Endothelial cell of umbilical vein (primary cell): ENCODE data around the gene SNPH. TPM values are rescaled to one million over a fixed set of nuclear protein-coding genes. Genes with fewer than 3 reads are reported as not detected.

ENCODE experiments used
- BruUV-seq: library from RNA; stranded (reverse); fragments of 400-500 nt; replicated peaks from 2 replicates; lab custom pipeline; 2021; lab: Mats Ljungman, UMichigan
- CTCF ChIA-PET: fragments of 300-600, 350-600 bp; sonication (Branson Sonifier 250); formaldehyde crosslinking; loops from one replicate; lab custom pipeline; 2021; ENCODE audit warnings: antibody characterized with exemption, inconsistent platforms; lab: Charles Lee
- POLR2A ChIA-PET: fragments of 300-600, 350-600 bp; sonication (Branson Sonifier 250); formaldehyde crosslinking; loops from one replicate; lab custom pipeline; 2021; ENCODE audit warnings: antibody characterized with exemption, inconsistent platforms; lab: Charles Lee
- DNase-seq: peaks from one replicate; pipeline ENCODE4 v3.0.0-alpha.2; 2011; ENCODE audit warnings: low read depth, low spot score
- FAIRE-seq: peaks from 2 replicates; lab custom pipeline; 2011; peaks lifted over from hg19 to GRCh38; lab: Jason Lieb, UNC
- H2AFZ ChIP-seq: 2 replicates; pipeline ENCODE4 v1.6.0; 2012; ENCODE audit warnings: low read depth, low read length, control low read depth, inconsistent platforms
- H3K27ac ChIP-seq: 2 replicates; pipeline ENCODE4 v1.5.1; 2011; ENCODE audit warnings: low read depth, mild to moderate bottlenecking, control low read depth, low read length, moderate library complexity; ENCODE audit not compliant: insufficient read depth
- H3K27me3 ChIP-seq, 2 experiments: 2 replicates each; pipeline versions ENCODE4 v1.6.0 to v1.6.1; 2011; ENCODE audit warnings: low read length in 2 of 2, mixed read lengths in 1 of 2; ENCODE audit not compliant: control insufficient read depth in 2 of 2, insufficient read depth in 2 of 2
- H3K36me3 ChIP-seq, 2 experiments: 2 replicates in 1 of 2; 3 replicates in 1 of 2; pipeline ENCODE4 v1.5.1; 2011; ENCODE audit warnings: low read length in 2 of 2, mild to moderate bottlenecking in 1 of 2, moderate library complexity in 1 of 2; ENCODE audit not compliant: control insufficient read depth in 2 of 2, insufficient read depth in 2 of 2; ENCODE audit errors: extremely low read depth in 1 of 2
- H3K4me1 ChIP-seq: 3 replicates; pipeline ENCODE4 v1.5.1; 2011; ENCODE audit warnings: mild to moderate bottlenecking, low read length; ENCODE audit not compliant: control insufficient read depth, insufficient read depth; ENCODE audit errors: extremely low read depth
- H3K4me2 ChIP-seq: 2 replicates; pipeline ENCODE4 v1.6.1; 2011; ENCODE audit warnings: low read length, control low read depth, mixed read lengths; ENCODE audit not compliant: insufficient read depth
- H3K4me3 ChIP-seq, 3 experiments: fragments of 200-600 bp in 1 of 3; sonication (generic), shearing (Covaris generic) in 1 of 3; replicated peaks in 1 of 3; 2 replicates each; pipeline ENCODE4 v1.5.1; 2011 to 2016; ENCODE audit warnings: control low read depth in 3 of 3, low read length in 3 of 3, mild to moderate bottlenecking in 2 of 3, inconsistent platforms in 1 of 3, low read depth in 1 of 3, moderate library complexity in 1 of 3; ENCODE audit not compliant: insufficient read depth in 1 of 3
- H3K79me2 ChIP-seq: 2 replicates; pipeline ENCODE4 v1.6.0; 2012; ENCODE audit warnings: low read length, inconsistent platforms; ENCODE audit not compliant: control insufficient read depth, insufficient read depth
- H3K9ac ChIP-seq: replicated peaks from 2 replicates; pipeline ENCODE3; 2011; ENCODE audit warnings: low read length, control low read depth; ENCODE audit not compliant: insufficient read depth; ENCODE audit errors: extremely low read depth
- H3K9me1 ChIP-seq: replicated peaks from 3 replicates; pipeline ENCODE4 v1.6.0; 2011; ENCODE audit warnings: mild to moderate bottlenecking, low read length; ENCODE audit not compliant: control insufficient read depth, insufficient read depth; ENCODE audit errors: extremely low read depth
- H3K9me3 ChIP-seq: replicated peaks from 2 replicates; pipeline ENCODE4 v1.5.1; 2012; ENCODE audit warnings: low read length, inconsistent platforms; ENCODE audit not compliant: control insufficient read depth, insufficient read depth
- H4K20me1 ChIP-seq: replicated peaks from 2 replicates; pipeline ENCODE3; 2011; ENCODE audit warnings: mild to moderate bottlenecking, low read length; ENCODE audit not compliant: control insufficient read depth, insufficient read depth; ENCODE audit errors: extremely low read depth
- EZH2 ChIP-seq: IDR thresholded peaks from 2 replicates; pipeline ENCODE4 v1.6.1; 2012; ENCODE audit warnings: borderline replicate concordance, low read depth, mild to moderate bottlenecking, moderate library complexity, low read length, inconsistent platforms; ENCODE audit not compliant: severe bottlenecking
- FOS ChIP-seq: IDR thresholded peaks from 2 replicates; pipeline ENCODE4 v1.6.1; 2011; ENCODE audit warnings: mild to moderate bottlenecking, low read length, moderate library complexity, borderline replicate concordance; ENCODE audit not compliant: insufficient read depth
- GATA2 ChIP-seq: IDR thresholded peaks from 2 replicates; pipeline ENCODE4 v1.7.0; 2011; ENCODE audit warnings: low read depth, mild to moderate bottlenecking, moderate library complexity, mixed read lengths, low read length; ENCODE audit not compliant: insufficient read length, insufficient read depth
- JUN ChIP-seq: IDR thresholded peaks from 2 replicates; pipeline ENCODE4 v1.6.1; 2011; ENCODE audit warnings: borderline replicate concordance, low read depth; ENCODE audit not compliant: insufficient read length, insufficient read depth
- MAX ChIP-seq: IDR thresholded peaks from 2 replicates; pipeline ENCODE4 v1.6.1; 2011; ENCODE audit not compliant: insufficient read depth, insufficient read length
- MYC ChIP-seq: IDR thresholded peaks from one replicate; pipeline ENCODE4 v1.6.1; 2011; ENCODE audit warnings: mild to moderate bottlenecking, low read depth, low read length
- POLR2A ChIP-seq: IDR thresholded peaks from 2 replicates; pipeline ENCODE4 v1.6.1; 2012; ENCODE audit warnings: low read depth, mild to moderate bottlenecking, control low read depth, low read length
- POLR2AphosphoS5 ChIP-seq: IDR thresholded peaks from 2 replicates; pipeline ENCODE4 v1.6.1; 2012; ENCODE audit warnings: low read depth, mild to moderate bottlenecking, control low read depth, low read length, moderate library complexity; ENCODE audit not compliant: insufficient read depth
- dilution Hi-C: fragments of 300-500 bp; cut with MboI; formaldehyde crosslinking; loops from one replicate; pipeline ENCODE4 v1.15.0; 2019; ENCODE audit warnings: low sequenced_read_pairs; ENCODE audit not compliant: extremely low pct_ligation_motif_present
- intact Hi-C: fragments of 100-400 bp; cut with micrococcal nuclease; formaldehyde crosslinking; loops from one replicate; pipeline ENCODE4 v1.10.0; 2022
- polyA plus RNA-seq, 4 experiments: library from polyadenylated mRNA; depleted of rRNA in 3 of 4; stranded (reverse) in 3 of 4; unstranded in 1 of 4; fragments of >200 nt; gene quantifications; 2 replicates each; pipeline versions ENCODE4 v1.2.1 to v1.2.3, GENCODE V29; 2011 to 2012; ENCODE audit warnings: missing spikeins in 1 of 4
- total RNA-seq: library from RNA; stranded (reverse); gene quantifications from 2 replicates; pipeline ENCODE4 v1.2.3, GENCODE V29; 2021
- TF ChIP-seq, protein P1 (sequence below), 2 donors: IDR thresholded peaks; 1 replicate in 1 of 2; 2 replicates in 1 of 2; pipeline ENCODE4 v1.5.1; 2011; ENCODE audit warnings: low read length in 2 of 2, mild to moderate bottlenecking in 2 of 2, moderate library complexity in 2 of 2, control low read depth in 1 of 2, inconsistent platforms in 1 of 2, low read depth in 1 of 2; ENCODE audit not compliant: insufficient read depth in 1 of 2; ENCODE audit errors: extremely low read depth in 1 of 2

SNPH gene
- total and polyA plus RNA-seq, 2 donors (not counting 3 experiments of a cell fraction or from before 2014, with no cell fraction given), result 2.3 to 5.5 TPM

- ChIA-PET POLR2A (interaction anchor here (1.1 to 1.9 kb wide), 4 partner anchors 10 to 55 kb away, joined by 3 to 16 read pairs (median 6); no protein-coding TSS in a partner anchor), CTCF (interaction anchor here (0.7 to 2.0 kb wide), 8 partner anchors 9 to 100 kb away, joined by 3 to 10 read pairs (median 3); no protein-coding TSS in a partner anchor)
- DNase-seq (peak; percentile 97), FAIRE-seq (peak; percentile 98)
- H3K79me2 ChIP-seq, result no peaks in the 10 kb centered on the region
- peaks cover 53% of the 10 kb centered on the region for H3K4me1 ChIP-seq
- H3K4me2 ChIP-seq, result peak overlapping the region; percentile 29
- dilution Hi-C loops, result no loop called here
- peak overlapping the region; percentile 68 for H3K9ac ChIP-seq
- peak overlapping the region; percentile 93 for H3K27ac ChIP-seq
- peak; percentile 98 for TF ChIP-seq POLR2AphosphoS5
- no peak for TF ChIP-seq MAX
- TF ChIP-seq POLR2A, result peak; percentile 59
- TF ChIP-seq MYC, result no peak
- no peak for TF ChIP-seq EZH2
- TF ChIP-seq, protein P1, sequence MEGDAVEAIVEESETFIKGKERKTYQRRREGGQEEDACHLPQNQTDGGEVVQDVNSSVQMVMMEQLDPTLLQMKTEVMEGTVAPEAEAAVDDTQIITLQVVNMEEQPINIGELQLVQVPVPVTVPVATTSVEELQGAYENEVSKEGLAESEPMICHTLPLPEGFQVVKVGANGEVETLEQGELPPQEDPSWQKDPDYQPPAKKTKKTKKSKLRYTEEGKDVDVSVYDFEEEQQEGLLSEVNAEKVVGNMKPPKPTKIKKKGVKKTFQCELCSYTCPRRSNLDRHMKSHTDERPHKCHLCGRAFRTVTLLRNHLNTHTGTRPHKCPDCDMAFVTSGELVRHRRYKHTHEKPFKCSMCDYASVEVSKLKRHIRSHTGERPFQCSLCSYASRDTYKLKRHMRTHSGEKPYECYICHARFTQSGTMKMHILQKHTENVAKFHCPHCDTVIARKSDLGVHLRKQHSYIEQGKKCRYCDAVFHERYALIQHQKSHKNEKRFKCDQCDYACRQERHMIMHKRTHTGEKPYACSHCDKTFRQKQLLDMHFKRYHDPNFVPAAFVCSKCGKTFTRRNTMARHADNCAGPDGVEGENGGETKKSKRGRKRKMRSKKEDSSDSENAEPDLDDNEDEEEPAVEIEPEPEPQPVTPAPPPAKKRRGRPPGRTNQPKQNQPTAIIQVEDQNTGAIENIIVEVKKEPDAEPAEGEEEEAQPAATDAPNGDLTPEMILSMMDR (IDR thresholded peaks at IDR 0.05; ENCODE audit: extremely low read depth in 1 of 2, insufficient read depth in 1 of 2, low read depth in 1 of 2, low read length in 2 of 2), result no peak
- TF ChIP-seq FOS, result peak; percentile 84
- peak; percentile 90 for TF ChIP-seq GATA2
- TF ChIP-seq JUN, result peak; percentile 64
- intact Hi-C loops, result loop anchor here (1.0 to 2.0 kb wide), 4 partner anchors 12 to 63 kb away; no protein-coding TSS in a partner anchor
- H3K4me3 ChIP-seq, result no peak overlapping the region
- H3K9me3 ChIP-seq, result no peaks in the 10 kb centered on the region
- H3K36me3 ChIP-seq, result no peaks in the 10 kb centered on the region
- no peaks in the 10 kb centered on the region for H3K27me3 ChIP-seq
- H3K9me1 ChIP-seq, result no peaks in the 10 kb centered on the region
- TSS peak; percentile 88 for BruUV-seq
- no peak overlapping the region for H2AFZ ChIP-seq
- no peaks in the 10 kb centered on the region for H4K20me1 ChIP-seq
These were observed 70.7 kb downstream of the SNPH start for GRCh38 chr20:1336699-1337367.
